A673 (cell line): ENCODE data around the gene BCL2A1.

Source experiments
- CTCF ChIP-seq: fragments of 300-800, 200-600 bp; sonication (generic); conservative IDR thresholded peaks from 2 replicates; pipeline ENCODE4 v1.5.1; 2017; ENCODE audit warnings: low read depth, mild to moderate bottlenecking, antibody characterized with exemption, low read length, moderate library complexity, mixed read lengths
- EZH2 ChIP-seq: fragments of 200-600 bp; sonication (generic); IDR thresholded peaks from 2 replicates; pipeline ENCODE4 v1.6.1; 2017; ENCODE audit warnings: borderline replicate concordance, low read depth, mild to moderate bottlenecking, mixed read lengths, antibody characterized with exemption, low read length; ENCODE audit not compliant: poor library complexity, severe bottlenecking

GRCh38 chr15:79987569-79987955 is 16.6 kb upstream of the BCL2A1 start:
- no peak for TF ChIP-seq CTCF
- no peak for TF ChIP-seq EZH2
